IMR-90 (cell line): ENCODE results near the gene ENPEP. TPM values are rescaled to one million over a fixed set of nuclear protein-coding genes. Genes with fewer than 3 reads are reported as not detected.
A peak's percentile ranks its signal among the peaks of the same experiment; 100 is the strongest.

Experiments
- RAD21 ChIP-seq: IDR thresholded peaks from 2 replicates; pipeline ENCODE4 v1.6.1; 2012; ENCODE audit warnings: low read length, improper control_type of control experiment
- polyA plus RNA-seq, 3 experiments: library from polyadenylated mRNA; depleted of rRNA; stranded (reverse); fragments of >200 nt; gene quantifications; 2 replicates each; pipeline ENCODE4 v1.2.3, GENCODE V29; 2012; ENCODE audit warnings: low replicate concordance in 1 of 3
- total RNA-seq: library from RNA; depleted of rRNA; stranded (reverse); fragments of >200 nt; gene quantifications from 2 replicates; pipeline ENCODE4 v1.2.3, GENCODE V29; 2012
- TF ChIP-seq, protein P1 (sequence below): conservative IDR thresholded peaks from 2 replicates; pipeline ENCODE4 v1.5.1; 2012; ENCODE audit warnings: mild to moderate bottlenecking, low read depth, low read length, improper control_type of control experiment

ENPEP gene
- total and polyA plus RNA-seq, 2 of the 4 experiments (the other 2 are of a cell fraction): 0.12 to 0.18 TPM

DNA sequence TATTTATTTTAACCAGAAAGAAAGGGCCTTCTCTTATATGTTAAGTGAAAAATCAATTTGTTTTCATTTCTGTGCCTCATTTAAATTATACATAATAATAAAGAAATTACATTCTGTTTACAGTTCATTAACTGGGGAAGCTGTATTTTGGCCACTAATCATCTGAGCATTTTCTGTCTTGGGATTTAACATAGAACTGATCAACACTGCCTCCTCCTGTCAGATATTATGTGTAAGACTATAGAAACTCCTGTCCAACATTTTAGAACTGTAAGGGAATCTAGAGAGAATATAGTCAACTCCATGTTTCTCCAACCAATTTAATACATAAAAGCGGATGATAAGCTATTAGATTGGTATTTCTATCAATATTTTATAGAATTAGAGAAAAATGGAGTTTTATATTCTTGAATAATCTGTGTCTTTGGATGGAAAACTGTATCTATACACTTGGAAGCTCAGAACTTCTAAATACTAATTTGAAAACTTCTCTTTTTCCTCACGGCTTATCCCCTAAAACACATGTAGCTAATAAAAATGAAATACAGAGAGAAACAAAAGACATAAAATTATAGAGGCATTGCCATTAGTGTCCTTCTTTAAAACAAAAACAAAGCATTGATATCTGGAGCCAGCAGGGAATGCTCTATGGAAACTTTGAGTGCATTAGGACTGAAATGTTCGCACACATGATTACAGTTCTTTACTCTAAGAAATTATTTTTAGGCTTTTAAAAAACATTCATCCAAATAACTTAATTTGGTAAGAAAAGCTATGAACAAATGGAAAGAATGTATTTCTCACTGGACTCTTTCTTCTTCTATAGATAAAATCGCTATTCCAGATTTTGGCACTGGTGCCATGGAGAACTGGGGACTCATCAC, 33.1 kb downstream of the ENPEP start (continued):
- TF ChIP-seq, protein P1, sequence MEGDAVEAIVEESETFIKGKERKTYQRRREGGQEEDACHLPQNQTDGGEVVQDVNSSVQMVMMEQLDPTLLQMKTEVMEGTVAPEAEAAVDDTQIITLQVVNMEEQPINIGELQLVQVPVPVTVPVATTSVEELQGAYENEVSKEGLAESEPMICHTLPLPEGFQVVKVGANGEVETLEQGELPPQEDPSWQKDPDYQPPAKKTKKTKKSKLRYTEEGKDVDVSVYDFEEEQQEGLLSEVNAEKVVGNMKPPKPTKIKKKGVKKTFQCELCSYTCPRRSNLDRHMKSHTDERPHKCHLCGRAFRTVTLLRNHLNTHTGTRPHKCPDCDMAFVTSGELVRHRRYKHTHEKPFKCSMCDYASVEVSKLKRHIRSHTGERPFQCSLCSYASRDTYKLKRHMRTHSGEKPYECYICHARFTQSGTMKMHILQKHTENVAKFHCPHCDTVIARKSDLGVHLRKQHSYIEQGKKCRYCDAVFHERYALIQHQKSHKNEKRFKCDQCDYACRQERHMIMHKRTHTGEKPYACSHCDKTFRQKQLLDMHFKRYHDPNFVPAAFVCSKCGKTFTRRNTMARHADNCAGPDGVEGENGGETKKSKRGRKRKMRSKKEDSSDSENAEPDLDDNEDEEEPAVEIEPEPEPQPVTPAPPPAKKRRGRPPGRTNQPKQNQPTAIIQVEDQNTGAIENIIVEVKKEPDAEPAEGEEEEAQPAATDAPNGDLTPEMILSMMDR: peak; percentile 58
- peak; percentile 62 for TF ChIP-seq RAD21
